Caki2 (cell line): ENCODE data around the gene OR8D2. TPM values are rescaled to one million over a fixed set of nuclear protein-coding genes. Genes with fewer than 3 reads are reported as not detected.

Experiments used
- DNase-seq: peaks from one replicate; pipeline ENCODE4 v3.0.0-alpha.2; 2015; ENCODE audit warnings: low read depth
- in situ Hi-C: cut with HindIII; loops from 2 replicates; pipeline ENCODE4 v1.10.0; 2016; ENCODE audit warnings: low sequenced_read_pairs, low pct_unique_long_range_greater_than_20kb, mixed read lengths
- total RNA-seq: library from RNA; depleted of rRNA; stranded (reverse); fragments of >200 nt; shearing (Covaris generic); gene quantifications from 2 replicates; pipeline ENCODE4 v1.2.3, GENCODE V29; 2014; ENCODE audit warnings: low replicate concordance; rRNA removed

OR8D2 gene, protein sequence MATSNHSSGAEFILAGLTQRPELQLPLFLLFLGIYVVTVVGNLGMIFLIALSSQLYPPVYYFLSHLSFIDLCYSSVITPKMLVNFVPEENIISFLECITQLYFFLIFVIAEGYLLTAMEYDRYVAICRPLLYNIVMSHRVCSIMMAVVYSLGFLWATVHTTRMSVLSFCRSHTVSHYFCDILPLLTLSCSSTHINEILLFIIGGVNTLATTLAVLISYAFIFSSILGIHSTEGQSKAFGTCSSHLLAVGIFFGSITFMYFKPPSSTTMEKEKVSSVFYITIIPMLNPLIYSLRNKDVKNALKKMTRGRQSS
- total RNA-seq, result not detected in 2 replicates

DNA sequence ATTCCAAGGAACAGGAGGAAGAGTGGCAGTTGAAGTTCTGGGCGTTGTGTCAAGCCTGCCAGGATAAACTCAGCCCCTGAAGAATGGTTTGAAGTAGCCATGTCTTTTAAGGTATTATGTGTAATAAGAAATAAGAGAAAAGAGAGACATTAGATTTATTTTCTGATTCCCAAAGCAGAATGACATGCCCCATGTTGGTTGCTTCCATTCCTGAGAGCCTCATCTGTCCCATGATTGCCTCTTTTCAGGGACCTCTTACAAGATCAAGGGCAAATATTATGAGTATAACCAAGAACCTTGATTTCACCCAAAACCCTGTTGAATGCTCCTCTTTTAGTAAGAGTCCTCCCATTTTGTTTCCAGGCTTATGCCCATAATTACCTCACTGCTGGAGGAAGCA lies at the start of gene OR8D2:
TSS of gene OR8D2 (minus strand) at position 101 of the 400 bp plus-strand sequence. CDS start at position 101, 0 bp downstream.
- in situ Hi-C loops, result no loop called here
- DNase-seq, result no peak

DNA sequence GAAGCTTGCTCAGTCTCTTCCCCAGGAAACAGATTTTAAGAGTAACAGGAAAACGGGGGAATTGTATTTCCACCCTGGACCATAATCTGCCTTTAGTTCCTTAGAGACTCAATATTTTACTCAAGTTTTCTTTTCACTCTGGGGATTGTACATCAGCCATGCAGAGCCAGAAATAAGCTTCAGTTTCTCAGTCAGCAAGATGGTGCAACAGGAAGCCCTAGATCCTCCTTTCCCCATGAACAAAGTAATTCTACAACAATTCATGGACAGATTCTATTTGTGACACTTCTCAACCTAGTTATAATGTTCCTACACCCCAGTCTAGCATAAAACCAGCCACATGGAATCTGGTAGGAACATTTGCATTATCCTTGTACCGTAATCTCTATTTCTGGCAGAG lies 39.6 kb upstream of the OR8D2 start:
- in situ Hi-C loops, result no loop called here
- DNase-seq, result no peak

DNA sequence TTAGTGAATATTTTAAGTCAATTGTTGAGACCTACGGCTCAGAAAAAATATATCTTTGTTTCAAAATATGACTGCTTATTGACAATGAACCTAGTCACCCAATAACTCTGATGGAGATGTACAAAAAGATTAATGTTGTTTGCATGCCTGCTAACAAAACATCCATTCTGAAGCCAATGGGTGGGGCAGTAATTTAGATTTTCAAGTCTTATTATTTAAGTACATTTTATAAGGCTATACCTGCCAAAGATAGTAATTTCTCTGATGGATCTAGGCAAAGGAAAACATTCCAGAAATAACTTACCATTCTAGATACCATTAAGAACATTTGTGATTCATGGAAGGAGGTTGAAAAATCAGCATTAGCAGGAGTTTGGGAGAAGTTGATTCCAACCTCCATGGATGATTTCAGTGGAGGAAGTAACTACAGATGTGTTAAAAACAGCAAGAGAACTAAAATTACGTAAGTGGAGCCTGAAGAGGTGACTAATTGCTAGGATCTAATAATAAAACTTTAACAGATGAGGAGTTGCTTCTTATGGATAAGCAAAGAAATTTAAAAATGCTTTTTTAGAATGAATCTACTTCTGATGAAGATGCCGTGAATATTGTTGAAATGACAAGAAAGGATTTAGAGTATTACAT lies 26.4 kb upstream of the OR8D2 start:
- in situ Hi-C loops, result no loop called here
- no peak for DNase-seq

DNA sequence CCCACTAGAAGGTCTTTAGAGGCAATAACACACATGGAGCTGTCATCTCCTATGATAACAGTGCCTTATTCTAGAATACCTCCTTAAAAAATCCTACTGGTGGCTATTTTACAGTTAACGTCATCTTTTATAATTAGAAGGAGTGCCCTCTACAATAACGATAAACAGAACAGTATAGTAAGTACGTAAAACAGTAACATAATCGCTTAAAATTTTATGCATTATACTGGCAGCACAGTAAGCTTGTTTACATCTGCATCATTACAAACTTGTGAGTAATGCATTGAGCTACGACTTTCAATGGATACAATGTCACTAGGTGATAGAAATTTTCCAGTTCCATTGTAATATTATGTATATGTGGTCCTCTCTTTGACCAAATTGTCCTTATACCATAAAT lies 24.3 kb upstream of the OR8D2 start:
- in situ Hi-C loops, result no loop called here
- DNase-seq, result no peak

DNA sequence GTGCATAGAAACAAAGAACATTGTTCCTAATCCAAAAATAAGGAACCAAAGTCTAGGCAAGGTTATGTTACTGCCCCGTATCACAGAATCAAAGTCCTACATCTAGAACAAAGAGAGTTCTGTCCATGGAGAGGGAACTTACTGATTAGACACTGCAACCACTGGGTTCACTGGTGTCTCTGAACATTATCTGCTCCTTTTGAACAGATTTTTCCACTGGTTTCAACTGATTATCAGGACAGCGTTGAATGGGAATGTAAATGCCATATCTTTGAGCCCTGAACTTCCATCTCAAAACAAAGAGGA lies 20.1 kb upstream of the OR8D2 start:
- no peak for DNase-seq
- in situ Hi-C loops, result no loop called here

DNA sequence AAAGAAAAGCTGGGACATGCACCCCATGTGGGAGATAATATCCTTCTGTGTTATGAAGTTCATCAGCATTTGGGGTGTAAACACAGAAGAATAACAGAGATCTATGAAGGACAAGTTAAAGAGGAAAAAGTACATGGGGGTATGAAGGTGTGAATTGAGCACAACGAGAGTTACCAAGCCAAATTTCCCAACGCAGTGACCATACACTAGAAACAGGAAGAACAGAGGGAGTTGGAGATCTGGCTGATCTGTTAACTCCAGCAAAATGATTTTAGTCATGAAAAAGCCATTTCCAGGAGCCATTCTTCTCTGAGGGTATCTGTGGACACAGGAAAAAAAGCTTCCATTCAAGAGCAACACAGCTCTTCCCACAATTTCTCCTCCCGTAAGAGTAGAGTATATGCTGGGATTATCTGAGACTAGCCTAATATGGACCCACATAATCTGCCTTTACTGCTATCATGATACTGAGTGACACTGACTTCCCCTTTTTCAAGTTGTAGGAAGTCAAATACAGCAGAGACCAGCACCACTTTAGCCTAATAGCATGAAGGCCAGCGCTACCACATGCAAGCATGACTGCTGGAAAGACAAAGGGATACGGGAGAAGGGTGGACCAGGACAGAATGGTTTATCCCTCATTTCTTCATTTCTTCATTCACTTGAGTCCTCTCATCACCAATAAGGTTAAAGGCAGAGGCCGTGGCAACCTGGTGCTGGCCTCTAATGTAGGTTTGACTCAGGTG lies 19.6 kb upstream of the OR8D2 start:
- in situ Hi-C loops, result no loop called here
- no peak for DNase-seq

DNA sequence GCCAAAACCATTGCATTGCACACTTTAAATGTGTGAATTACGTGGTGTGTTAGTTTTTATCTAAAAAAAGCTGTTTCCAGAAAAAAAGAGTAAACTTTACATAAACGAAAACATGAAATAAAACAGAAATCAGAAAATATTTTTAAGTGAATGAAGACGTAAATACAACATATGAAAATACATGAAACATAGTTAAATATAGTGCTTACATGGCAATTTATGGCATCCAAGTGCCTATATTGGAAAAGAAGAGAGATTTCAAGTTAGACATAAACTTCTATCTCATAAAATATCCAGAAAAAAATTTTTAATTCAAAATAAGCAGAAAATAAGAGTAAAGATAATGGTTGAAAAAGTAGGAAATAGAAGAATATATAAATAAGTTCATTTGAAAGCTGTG lies 11.9 kb upstream of the OR8D2 start:
- in situ Hi-C loops, result no loop called here
- DNase-seq, result no peak

DNA sequence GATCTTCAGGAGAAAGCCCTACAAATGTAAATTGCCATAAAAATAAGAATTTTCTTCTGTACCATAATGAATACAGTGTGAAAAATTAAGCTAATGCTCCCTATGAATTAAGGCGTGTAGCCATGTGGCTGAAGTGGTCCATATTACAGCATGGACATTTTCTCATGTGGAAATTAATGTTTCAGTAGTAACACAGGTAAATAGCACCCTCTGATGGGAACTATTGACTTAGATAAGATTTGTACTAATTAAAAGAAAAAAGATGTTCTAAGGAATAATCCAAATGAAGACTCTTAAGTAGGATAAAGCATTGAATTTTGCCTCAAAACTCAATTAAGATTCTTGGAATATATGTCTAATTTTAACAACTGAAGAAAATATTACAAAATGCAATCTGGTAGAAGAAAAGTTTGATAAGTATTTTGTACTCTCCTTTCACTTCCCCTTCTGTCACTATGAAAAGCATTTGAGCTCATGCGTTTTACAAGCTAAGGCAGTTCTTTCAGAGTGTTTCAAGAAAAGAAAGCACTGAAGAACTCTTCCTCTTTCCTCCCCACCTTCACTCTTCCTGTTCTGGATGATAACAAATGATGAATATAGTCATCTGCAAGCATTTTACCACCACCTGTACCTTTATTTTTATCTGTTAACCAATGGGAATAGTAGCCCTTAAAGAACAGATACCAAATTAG lies 9.9 kb upstream of the OR8D2 start:
- DNase-seq, result no peak
- in situ Hi-C loops, result no loop called here

DNA sequence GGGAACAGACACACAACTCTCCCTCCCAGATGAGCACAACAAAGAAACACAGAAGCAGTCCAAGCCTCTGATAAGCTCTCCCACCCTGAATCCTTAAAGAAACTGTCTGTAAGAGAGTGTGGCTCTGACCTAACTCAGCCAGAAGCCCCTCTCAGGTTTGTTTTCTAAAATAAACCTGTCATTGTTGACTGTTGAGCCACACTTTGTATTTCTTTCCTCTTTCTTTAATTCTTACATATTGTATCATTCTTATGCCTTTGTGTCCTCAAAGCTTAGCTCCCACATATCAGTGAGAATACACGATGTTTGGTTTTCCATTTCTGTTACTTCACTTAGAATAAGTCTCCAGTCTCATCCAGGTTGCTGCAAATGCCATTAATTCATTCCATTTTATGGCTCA lies 7.8 kb upstream of the OR8D2 start:
- in situ Hi-C loops, result no loop called here

DNA sequence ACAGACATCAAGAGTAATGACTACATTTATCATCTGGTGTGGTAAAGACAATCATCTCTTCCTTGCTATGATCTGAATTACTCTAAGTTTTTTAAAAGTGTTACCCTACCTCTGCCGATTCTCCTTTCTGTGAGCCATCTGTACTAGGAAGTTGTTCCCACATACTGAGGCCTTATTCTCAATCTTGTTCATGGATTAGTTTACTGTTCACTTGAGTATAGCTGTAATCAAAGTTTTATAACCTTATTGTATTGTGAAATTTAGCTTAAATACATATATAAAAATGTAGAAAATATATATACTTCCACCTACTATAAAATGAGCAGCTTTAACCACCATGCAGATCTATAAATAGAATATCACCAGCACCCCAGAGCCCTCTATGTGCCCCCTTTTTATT lies 2.4 kb upstream of the OR8D2 start:
- in situ Hi-C loops, result no loop called here
- no peak for DNase-seq

More for the DNA sequence above, 7.8 kb upstream of the OR8D2 start:
- no peak for DNase-seq

DNA sequence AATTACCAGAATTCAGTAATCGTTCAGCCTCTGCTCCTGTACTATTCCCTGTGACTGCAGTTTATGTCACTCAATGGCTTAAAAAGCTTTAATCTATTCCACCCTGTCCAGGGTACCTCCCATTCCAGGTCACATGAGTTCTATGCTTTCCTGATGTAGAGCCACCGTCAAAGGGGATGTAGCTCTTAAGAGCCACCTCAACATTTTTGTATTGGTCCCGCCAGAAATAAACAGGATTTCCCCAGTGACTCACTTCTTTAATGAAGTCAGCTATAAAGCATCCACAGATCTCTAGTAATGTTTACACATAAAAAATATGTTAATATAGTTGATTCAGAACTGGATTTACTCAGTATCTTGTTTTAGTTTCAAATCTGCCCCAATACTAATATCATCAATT lies 4.9 kb downstream of the OR8D2 start:
- no peak for DNase-seq
- in situ Hi-C loops, result no loop called here

DNA sequence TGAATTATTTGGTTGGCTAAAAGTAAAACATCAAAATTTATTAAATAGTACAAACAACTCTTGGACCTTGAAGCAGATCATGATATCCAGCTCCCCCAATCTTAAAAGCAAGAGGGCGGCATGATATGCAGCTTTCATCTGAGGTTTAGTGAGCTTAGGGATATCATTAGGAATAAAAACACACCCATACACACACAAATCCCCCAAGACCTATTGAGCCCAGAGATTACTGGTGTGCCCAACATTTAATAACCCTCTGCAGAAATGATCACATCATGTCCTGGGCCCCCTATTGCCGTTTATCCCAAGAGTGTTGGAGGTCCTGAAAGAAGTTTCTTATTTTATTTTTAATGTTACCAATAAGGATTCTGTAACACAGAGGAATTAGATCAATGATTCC lies 6.1 kb downstream of the OR8D2 start, which contains the start of gene OR8D1:
TSS of gene OR8D1 (minus strand) at position 101 of the 400 bp plus-strand sequence. CDS start 3,183 bp downstream, outside the sequence.
- in situ Hi-C loops, result no loop called here
- no peak for DNase-seq

DNA sequence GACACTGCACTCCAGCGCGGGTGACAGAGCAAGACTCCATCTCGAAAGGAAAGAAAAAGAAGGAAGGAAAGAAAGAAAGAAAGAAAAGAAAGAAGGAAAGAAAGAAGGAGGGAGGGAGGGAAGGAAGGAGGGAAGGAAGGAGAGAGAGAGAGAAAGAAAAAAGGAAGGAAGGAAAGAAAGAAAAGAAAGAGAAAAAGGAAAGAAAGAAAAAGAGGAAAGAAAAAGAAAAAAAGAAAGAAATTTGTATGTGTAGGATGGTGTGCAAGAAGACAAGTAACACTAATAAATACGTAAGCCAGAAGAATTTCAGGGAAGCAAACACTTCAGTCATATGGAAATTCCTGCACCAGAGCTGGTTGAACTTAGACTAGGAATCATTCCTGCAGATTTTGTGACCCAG lies 6.9 kb downstream of the OR8D2 start:
- no peak for DNase-seq
- in situ Hi-C loops, result no loop called here

DNA sequence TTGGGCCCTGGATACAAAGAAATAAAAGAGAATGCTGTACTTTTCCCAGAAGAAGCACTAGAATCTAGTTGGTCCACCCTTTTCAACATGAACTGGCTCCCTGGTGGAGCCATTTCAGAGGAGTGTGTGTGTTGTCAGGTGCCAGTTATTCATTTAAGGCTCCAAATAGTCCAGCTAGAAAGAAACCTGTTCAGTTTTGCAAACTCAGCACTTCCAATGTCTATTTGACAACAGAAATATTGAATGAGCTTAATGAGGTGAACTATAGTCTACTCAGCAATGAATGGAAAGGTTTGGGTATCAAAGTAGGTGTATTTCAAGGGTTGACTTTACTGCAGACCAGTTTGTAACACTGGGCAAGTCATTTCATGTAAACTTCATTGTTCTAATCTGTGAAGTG lies 8.3 kb downstream of the OR8D2 start:
- no peak for DNase-seq
- in situ Hi-C loops, result no loop called here

DNA sequence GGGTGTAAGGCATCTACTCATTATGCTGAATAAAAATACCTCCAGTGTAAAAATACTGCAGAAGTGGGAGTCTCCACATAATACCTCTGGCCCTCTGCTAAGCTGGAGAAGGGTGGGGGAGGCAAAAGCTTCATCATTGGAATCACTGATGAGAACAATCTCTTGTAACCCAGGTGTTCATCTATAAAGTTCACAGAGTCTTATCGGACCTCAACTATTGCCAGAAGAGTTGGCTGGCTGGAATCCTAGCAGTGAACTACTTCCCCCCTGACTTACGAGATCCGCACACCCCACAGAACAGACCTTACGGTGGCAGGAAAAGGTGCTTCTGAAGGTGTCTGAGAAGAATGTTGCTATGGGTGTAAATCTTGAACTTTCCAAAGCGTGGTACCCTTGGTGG lies 8.7 kb downstream of the OR8D2 start:
- DNase-seq, result no peak
- in situ Hi-C loops, result no loop called here

DNA sequence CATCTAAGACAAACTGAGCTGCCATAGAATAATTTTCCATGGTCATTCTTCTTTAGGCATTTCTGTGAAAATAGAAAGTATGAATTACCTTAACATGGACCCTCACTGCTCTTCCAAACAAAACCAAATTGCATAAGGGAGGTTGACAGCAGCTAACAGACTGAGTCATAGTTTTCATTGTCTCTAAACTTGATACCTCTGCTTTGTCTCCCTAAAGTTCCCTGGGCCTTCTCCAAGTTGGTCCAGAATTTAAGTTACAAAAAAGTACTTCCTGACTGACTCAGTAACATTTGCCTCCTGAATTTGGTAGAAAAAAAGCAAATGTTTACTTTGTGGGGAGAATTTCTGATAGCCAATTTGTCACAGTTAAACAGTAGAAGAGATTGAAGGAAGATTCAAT lies 9.3 kb downstream of the OR8D2 start:
- no peak for DNase-seq
- in situ Hi-C loops, result no loop called here

DNA sequence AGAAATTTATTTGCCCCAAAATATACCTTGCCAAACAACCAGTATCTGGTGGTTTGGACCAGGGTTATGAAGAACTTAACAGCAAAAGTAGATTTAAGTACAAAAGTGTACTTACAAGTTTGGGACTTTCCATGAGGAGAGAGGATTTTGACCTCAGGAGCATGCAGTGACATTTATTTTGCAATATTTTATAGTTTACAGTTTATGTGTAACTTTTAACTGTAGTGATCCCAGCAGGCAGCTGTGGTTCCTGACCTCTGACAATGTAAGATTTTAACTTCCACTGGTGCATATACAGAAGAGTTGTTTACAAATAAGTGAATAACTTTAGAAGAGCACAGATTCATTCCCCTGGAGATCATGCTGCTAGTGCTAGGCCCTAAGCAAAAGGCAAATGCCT lies 12.9 kb downstream of the OR8D2 start:
- in situ Hi-C loops, result no loop called here
- DNase-seq, result no peak

DNA sequence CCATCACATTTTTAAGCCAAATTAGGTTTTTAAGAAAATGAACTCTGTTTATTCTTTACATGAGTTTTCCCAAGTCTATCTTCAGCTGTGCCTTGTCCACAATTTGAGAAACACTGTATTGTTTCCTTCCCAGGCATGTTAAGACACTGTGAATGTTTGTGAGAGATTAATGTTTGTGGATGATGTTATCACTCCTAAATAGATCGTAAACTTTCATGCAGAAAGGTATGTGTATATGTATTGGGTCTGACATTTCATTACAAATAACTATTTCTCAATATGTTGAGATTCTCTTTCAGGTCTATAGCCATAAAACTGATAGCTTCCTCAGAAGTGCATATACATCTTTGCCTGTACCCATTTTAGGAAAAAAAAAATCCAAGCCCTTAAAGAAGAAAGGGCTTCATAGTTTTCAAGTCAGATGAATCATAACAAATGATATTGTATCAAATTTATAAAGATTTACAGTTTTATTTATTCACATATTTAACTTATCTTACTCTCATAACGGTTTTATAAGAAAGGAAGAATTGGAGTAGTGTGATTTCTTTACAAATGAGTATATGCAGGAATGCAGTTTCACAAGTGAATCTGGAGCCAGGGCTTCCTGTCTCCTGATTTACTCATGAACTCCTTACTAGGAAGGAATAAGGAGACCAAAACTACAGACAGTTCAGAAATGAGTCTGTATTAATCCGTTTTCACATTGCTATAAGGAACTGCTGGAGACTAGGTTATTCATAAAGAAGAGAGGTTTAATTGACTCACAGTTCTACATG lies 17.5 kb downstream of the OR8D2 start:
- DNase-seq, result no peak
- in situ Hi-C loops, result no loop called here
